IMR-90 (cell line): ENCODE results near the gene PIP5K1B. TPM values are rescaled to one million over a fixed set of nuclear protein-coding genes. Genes with fewer than 3 reads are reported as not detected.

Experiments used
- ATAC-seq: fragments of 200-7000 bp; cut with Tn5 transposase; 2 replicates; pipeline ENCODE4 v1.9.1; 2020; ENCODE audit warnings: low read depth, mild to moderate bottlenecking, moderate library complexity
- BruUV-seq: library from RNA; stranded (reverse); fragments of 400-500 nt; replicated peaks from 2 replicates; lab custom pipeline; 2021; lab: Mats Ljungman, UMichigan
- CTCF ChIA-PET: fragments of 300-600 bp; formaldehyde crosslinking; extraction: SDS; loops from one replicate; lab custom pipeline; 2021; ENCODE audit warnings: antibody characterized with exemption; lab: Yijun Ruan, JAX
- POLR2A ChIA-PET: fragments of 300-600 bp; sonication (Branson Sonifier 250); formaldehyde crosslinking; loops from one replicate; lab custom pipeline; 2022; ENCODE audit warnings: antibody characterized with exemption; ENCODE audit not compliant: unreplicated experiment; lab: Charles Lee
- DNase-seq: peaks from one replicate; pipeline ENCODE4 v3.0.0; 2013
- H2AFZ ChIP-seq: replicated peaks from 2 replicates; pipeline ENCODE3; 2013; ENCODE audit warnings: low read length, mild to moderate bottlenecking; ENCODE audit not compliant: poor library complexity
- H2AK5ac ChIP-seq: 2 replicates; pipeline ENCODE4 v1.6.1; 2013; ENCODE audit warnings: low read depth, low read length, inconsistent platforms
- H2AK9ac ChIP-seq: replicated peaks from 2 replicates; pipeline ENCODE3; 2013; ENCODE audit warnings: mild to moderate bottlenecking, low read depth, low read length, moderate library complexity; ENCODE audit not compliant: poor library complexity
- H2BK120ac ChIP-seq: 2 replicates; pipeline ENCODE4 v1.6.1; 2013; ENCODE audit warnings: low read depth, low read length, inconsistent platforms
- H2BK15ac ChIP-seq: 3 replicates; pipeline ENCODE4 v1.6.1; 2013; ENCODE audit warnings: low read depth, low read length, inconsistent platforms
- H2BK20ac ChIP-seq: 2 replicates; pipeline ENCODE4 v1.6.1; 2013; ENCODE audit warnings: low read depth, mild to moderate bottlenecking, inconsistent platforms, low read length, moderate library complexity
- H2BK5ac ChIP-seq: 2 replicates; pipeline ENCODE4 v1.6.1; 2013; ENCODE audit warnings: mild to moderate bottlenecking, low read depth, low read length, inconsistent platforms; ENCODE audit not compliant: poor library complexity, severe bottlenecking
- H3K14ac ChIP-seq: replicated peaks from 2 replicates; pipeline ENCODE4 v1.6.1; 2013; ENCODE audit warnings: low read depth, low read length, inconsistent platforms
- H3K18ac ChIP-seq: 2 replicates; pipeline ENCODE4 v1.6.1; 2013; ENCODE audit warnings: low read depth, low read length, control low read depth
- H3K23ac ChIP-seq: 2 replicates; pipeline ENCODE4 v1.6.1; 2013; ENCODE audit warnings: low read depth, low read length, inconsistent platforms
- H3K27ac ChIP-seq: 2 replicates; pipeline ENCODE4 v1.5.1; 2013; ENCODE audit warnings: mild to moderate bottlenecking, control low read depth, low read length; ENCODE audit not compliant: insufficient read depth
- H3K27me3 ChIP-seq: 2 replicates; pipeline ENCODE4 v1.6.1; 2013; ENCODE audit warnings: low read length; ENCODE audit not compliant: control insufficient read depth, insufficient read depth
- H3K36me3 ChIP-seq: 2 replicates; pipeline ENCODE4 v1.6.1; 2013; ENCODE audit warnings: low read length, mixed read lengths; ENCODE audit not compliant: control insufficient read depth, insufficient read depth
- H3K4ac ChIP-seq: 2 replicates; pipeline ENCODE4 v1.6.1; 2013; ENCODE audit warnings: low read depth, low read length, inconsistent platforms
- H3K4me1 ChIP-seq: 2 replicates; pipeline ENCODE4 v1.6.1; 2013; ENCODE audit warnings: low read length, mixed read lengths; ENCODE audit not compliant: control insufficient read depth, insufficient read depth
- H3K4me2 ChIP-seq: 2 replicates; pipeline ENCODE4 v1.6.1; 2013; ENCODE audit warnings: low read depth, mild to moderate bottlenecking, control low read depth, low read length, moderate library complexity
- H3K4me3 ChIP-seq: 2 replicates; pipeline ENCODE4 v1.5.1; 2013; ENCODE audit warnings: low read depth, mild to moderate bottlenecking, control low read depth, low read length, moderate library complexity; ENCODE audit not compliant: insufficient read depth
- H3K56ac ChIP-seq: 2 replicates; pipeline ENCODE4 v1.6.1; 2013; ENCODE audit warnings: low read length, inconsistent platforms; ENCODE audit not compliant: insufficient read depth; ENCODE audit errors: extremely low read depth
- H3K79me1 ChIP-seq, 2 experiments: 2 replicates each; pipeline ENCODE4 v1.6.1; 2013; ENCODE audit warnings: low read length in 2 of 2, inconsistent platforms in 1 of 2, low read depth in 1 of 2
- H3K9ac ChIP-seq: 2 replicates; pipeline ENCODE4 v1.6.1; 2013; ENCODE audit warnings: low read depth, low read length, control low read depth
- H3K9me1 ChIP-seq: 2 replicates; pipeline ENCODE4 v1.6.1; 2013; ENCODE audit warnings: low read length, inconsistent platforms; ENCODE audit not compliant: insufficient read depth
- H3K9me3 ChIP-seq: 2 replicates; pipeline ENCODE4 v1.6.1; 2013; ENCODE audit warnings: low read length; ENCODE audit not compliant: control insufficient read depth, insufficient read depth
- H4K20me1 ChIP-seq: 2 replicates; pipeline ENCODE4 v1.6.1; 2013; ENCODE audit warnings: low read length, inconsistent platforms; ENCODE audit not compliant: insufficient read depth
- H4K5ac ChIP-seq: 2 replicates; pipeline ENCODE4 v1.6.1; 2013; ENCODE audit warnings: mild to moderate bottlenecking, low read depth, low read length, control low read depth
- H4K8ac ChIP-seq, 2 experiments: 2 replicates each; pipeline ENCODE4 v1.6.1; 2013; ENCODE audit warnings: low read depth in 2 of 2, low read length in 2 of 2, control low read depth in 1 of 2, inconsistent platforms in 1 of 2
- H4K91ac ChIP-seq: 2 replicates; pipeline ENCODE4 v1.6.1; 2013; ENCODE audit warnings: low read depth, low read length, inconsistent platforms; ENCODE audit not compliant: insufficient read depth
- BHLHE40 ChIP-seq: fragments of 150-350 bp; IDR thresholded peaks from 2 replicates; pipeline ENCODE4 v1.6.1; 2016; ENCODE audit warnings: mild to moderate bottlenecking, low read depth, low read length
- CEBPB ChIP-seq: IDR thresholded peaks from 2 replicates; pipeline ENCODE4 v1.6.1; 2012; ENCODE audit warnings: low read depth, low read length, improper control_type of control experiment
- CHD1 ChIP-seq: IDR thresholded peaks from 2 replicates; pipeline ENCODE4 v1.6.1; 2012; ENCODE audit warnings: low read depth, low read length, improper control_type of control experiment
- CTCF ChIP-seq: conservative IDR thresholded peaks from 2 replicates; pipeline ENCODE4 v1.5.1; 2012; ENCODE audit warnings: mild to moderate bottlenecking, low read depth, low read length, improper control_type of control experiment
- ELK1 ChIP-seq: fragments of 150-350 bp; IDR thresholded peaks from 2 replicates; pipeline ENCODE4 v1.6.1; 2016; ENCODE audit warnings: low read depth, mild to moderate bottlenecking, low read length, moderate library complexity, borderline replicate concordance
- MAFK ChIP-seq: IDR thresholded peaks from 2 replicates; pipeline ENCODE4 v1.6.1; 2012; ENCODE audit warnings: low read depth, low read length, improper control_type of control experiment
- MAZ ChIP-seq: IDR thresholded peaks from 2 replicates; pipeline ENCODE4 v1.6.1; 2012; ENCODE audit warnings: low read depth, mild to moderate bottlenecking, low read length, improper control_type of control experiment, moderate library complexity, borderline replicate concordance
- MXI1 ChIP-seq: IDR thresholded peaks from 2 replicates; pipeline ENCODE4 v1.6.1; 2012; ENCODE audit warnings: low read depth, mild to moderate bottlenecking, low read length, moderate library complexity, borderline replicate concordance
- NFE2L2 ChIP-seq: fragments of 150-350 bp; IDR thresholded peaks from 2 replicates; pipeline ENCODE4 v1.6.1; 2016; ENCODE audit warnings: low read depth, mild to moderate bottlenecking, low read length
- POLR2A ChIP-seq: IDR thresholded peaks from 2 replicates; pipeline ENCODE4 v1.6.1; 2012; ENCODE audit warnings: mild to moderate bottlenecking, low read depth, low read length
- RAD21 ChIP-seq: IDR thresholded peaks from 2 replicates; pipeline ENCODE4 v1.6.1; 2012; ENCODE audit warnings: low read length, improper control_type of control experiment
- RCOR1 ChIP-seq: IDR thresholded peaks from 2 replicates; pipeline ENCODE4 v1.6.1; 2012; ENCODE audit warnings: mild to moderate bottlenecking, low read length, improper control_type of control experiment; ENCODE audit not compliant: insufficient replicate concordance
- RFX5 ChIP-seq: IDR thresholded peaks from 2 replicates; pipeline ENCODE4 v1.8.0; 2012; ENCODE audit warnings: low read depth, mild to moderate bottlenecking, low read length, moderate library complexity
- SMC3 ChIP-seq: fragments of 150-350 bp; IDR thresholded peaks from 2 replicates; pipeline ENCODE4 v1.6.1; 2016; ENCODE audit warnings: low read depth, mild to moderate bottlenecking, antibody characterized with exemption, low read length, moderate library complexity
- USF2 ChIP-seq: fragments of 150-350 bp; IDR thresholded peaks from 2 replicates; pipeline ENCODE4 v1.6.1; 2017; ENCODE audit warnings: mild to moderate bottlenecking, antibody characterized with exemption, low read length, low read depth
- whole genome bisulfite sequencing, 2 experiments: methylation state at CpG; one replicate each; pipeline versions ENCODE4 v1.1.5 to v1.1.7; 2013; ENCODE audit warnings: missing lambda C conversion rate in 2 of 2; ENCODE audit not compliant: insufficient read length in 1 of 2; ENCODE audit errors: extremely low coverage in 2 of 2; 5-methylcytosine and 5-hydroxymethylcytosine counted together
- dilution Hi-C: fragments of 300-500 bp; cut with HindIII; formaldehyde crosslinking; loops from one replicate; pipeline ENCODE4 v1.14.3; 2018; ENCODE audit warnings: low sequenced_read_pairs; ENCODE audit not compliant: unreplicated experiment
- in situ Hi-C: fragments of 300-500 bp; cut with MboI; formaldehyde crosslinking; loops from 3 replicates; pipeline ENCODE4 v1.14.3; 2019; ENCODE audit warnings: low sequenced_read_pairs, inconsistent platforms, mixed read lengths
- intact Hi-C: fragments of 100-400 bp; cut with micrococcal nuclease; formaldehyde crosslinking; loops from 2 replicates; pipeline ENCODE4 v1.10.0; 2022
- polyA plus RNA-seq, 3 experiments: library from polyadenylated mRNA; depleted of rRNA; stranded (reverse); fragments of >200 nt; gene quantifications; 2 replicates each; pipeline ENCODE4 v1.2.3, GENCODE V29; 2012; ENCODE audit warnings: low replicate concordance in 1 of 3
- total RNA-seq: library from RNA; depleted of rRNA; stranded (reverse); fragments of >200 nt; gene quantifications from 2 replicates; pipeline ENCODE4 v1.2.3, GENCODE V29; 2012

Gene PIP5K1B
- total and polyA plus RNA-seq, 2 of the 4 experiments (the other 2 are of a cell fraction), result not detected

- in situ Hi-C loops (no loop called here), intact Hi-C loops (loop anchor here (1.0 to 10.0 kb wide), 2 partner anchors 323 to 443 kb away; partner anchors contain the start of gene PIP5K1B), dilution Hi-C loops (no loop called here)
- no peaks in the 10 kb centered on the region for H3K9me1 ChIP-seq
- H3K36me3 ChIP-seq, result no peaks in the 10 kb centered on the region
- no peak overlapping the region for H3K9ac ChIP-seq
- DNase-seq (peak; percentile 45), ATAC-seq (peak; percentile 88)
- no peak overlapping the region for H4K91ac ChIP-seq
- no peaks in the 10 kb centered on the region for H3K9me3 ChIP-seq
- H2AK9ac ChIP-seq, result no peak overlapping the region
- no peaks in the 10 kb centered on the region for H3K79me1 ChIP-seq
- H2BK5ac ChIP-seq, result no peak overlapping the region
- H4K8ac ChIP-seq, result no peak overlapping the region
- H3K27ac ChIP-seq, result no peak overlapping the region
- H4K5ac ChIP-seq, result no peak overlapping the region
- no peak overlapping the region for H3K4ac ChIP-seq
- ChIA-PET CTCF (no interaction called here), POLR2A (no interaction called here)
- no peak overlapping the region for H2BK15ac ChIP-seq
- H2BK20ac ChIP-seq, result no peak overlapping the region
- H4K20me1 ChIP-seq, result no peaks in the 10 kb centered on the region
- peaks cover 11% of the 10 kb centered on the region for H3K27me3 ChIP-seq
- H3K4me1 ChIP-seq, result no peaks in the 10 kb centered on the region
- BruUV-seq, result no TSS peak
- no peak overlapping the region for H2AFZ ChIP-seq
- H3K23ac ChIP-seq, result no peak overlapping the region
- no peak overlapping the region for H3K4me3 ChIP-seq
- H3K14ac ChIP-seq, result no peak overlapping the region
- H2BK120ac ChIP-seq, result no peak overlapping the region
- no peak overlapping the region for H2AK5ac ChIP-seq
- no peak overlapping the region for H3K18ac ChIP-seq
- no peak overlapping the region for H3K56ac ChIP-seq
- no CpG with 5 or more reads among the region's 5 CpGs for WGBS, 2 experiments
- no peak overlapping the region for H3K4me2 ChIP-seq
- TF ChIP-seq NFE2L2 (no peak), RCOR1 (no peak), RFX5 (no peak), CEBPB (peak; percentile 36; the same call in 1 of the 2 replicates), SMC3 (peak; percentile 39; the same call in 1 of the 2 replicates), BHLHE40 (no peak), MAZ (no peak), CHD1 (no peak), POLR2A (no peak), USF2 (no peak), MAFK (no peak), RAD21 (peak; percentile 53), ELK1 (no peak), MXI1 (no peak), CTCF (peak; percentile 67)
Observed at GRCh38 chr9:69027355-69028097, 322.5 kb downstream of the PIP5K1B start.
